ENCODE measurements around the gene TMEM91.

Gene TMEM91

DNA sequence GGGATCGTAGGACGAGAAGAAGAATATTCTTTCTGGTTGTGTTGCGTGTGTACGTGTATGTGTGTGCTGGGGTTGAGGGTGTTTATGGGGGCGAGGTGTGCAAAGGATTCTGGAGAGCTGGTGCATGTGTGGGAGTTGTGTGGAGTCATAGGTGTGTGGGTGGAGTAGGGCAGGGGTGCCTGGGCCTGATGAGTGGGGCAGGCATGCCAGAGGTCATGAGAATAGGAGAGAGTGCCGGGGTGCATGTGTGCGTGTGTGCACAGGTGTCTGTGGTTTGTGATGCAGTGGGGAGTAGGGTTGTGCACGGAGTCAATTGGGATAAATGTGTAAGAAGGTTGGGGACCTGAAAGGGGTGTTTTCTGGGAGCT, 649 bp downstream of the TMEM91 start:
- TF ChIP-seq TAF1 (IDR thresholded peaks at IDR 0.05; ENCODE audit: borderline replicate concordance, insufficient read depth, low read length) (no peak), POLR2AphosphoS5 (IDR thresholded peaks at IDR 0.05; ENCODE audit: low read depth, low read length) (no peak), FOXP2 (optimal IDR thresholded peaks at IDR 0.05; ENCODE audit: borderline replicate concordance, extremely low read depth, extremely low read length, insufficient read depth) (no peak), SIN3A (IDR thresholded peaks at IDR 0.05; ENCODE audit: borderline replicate concordance, insufficient read depth, low read length) (no peak)
- TF ChIP-seq, protein P1, sequence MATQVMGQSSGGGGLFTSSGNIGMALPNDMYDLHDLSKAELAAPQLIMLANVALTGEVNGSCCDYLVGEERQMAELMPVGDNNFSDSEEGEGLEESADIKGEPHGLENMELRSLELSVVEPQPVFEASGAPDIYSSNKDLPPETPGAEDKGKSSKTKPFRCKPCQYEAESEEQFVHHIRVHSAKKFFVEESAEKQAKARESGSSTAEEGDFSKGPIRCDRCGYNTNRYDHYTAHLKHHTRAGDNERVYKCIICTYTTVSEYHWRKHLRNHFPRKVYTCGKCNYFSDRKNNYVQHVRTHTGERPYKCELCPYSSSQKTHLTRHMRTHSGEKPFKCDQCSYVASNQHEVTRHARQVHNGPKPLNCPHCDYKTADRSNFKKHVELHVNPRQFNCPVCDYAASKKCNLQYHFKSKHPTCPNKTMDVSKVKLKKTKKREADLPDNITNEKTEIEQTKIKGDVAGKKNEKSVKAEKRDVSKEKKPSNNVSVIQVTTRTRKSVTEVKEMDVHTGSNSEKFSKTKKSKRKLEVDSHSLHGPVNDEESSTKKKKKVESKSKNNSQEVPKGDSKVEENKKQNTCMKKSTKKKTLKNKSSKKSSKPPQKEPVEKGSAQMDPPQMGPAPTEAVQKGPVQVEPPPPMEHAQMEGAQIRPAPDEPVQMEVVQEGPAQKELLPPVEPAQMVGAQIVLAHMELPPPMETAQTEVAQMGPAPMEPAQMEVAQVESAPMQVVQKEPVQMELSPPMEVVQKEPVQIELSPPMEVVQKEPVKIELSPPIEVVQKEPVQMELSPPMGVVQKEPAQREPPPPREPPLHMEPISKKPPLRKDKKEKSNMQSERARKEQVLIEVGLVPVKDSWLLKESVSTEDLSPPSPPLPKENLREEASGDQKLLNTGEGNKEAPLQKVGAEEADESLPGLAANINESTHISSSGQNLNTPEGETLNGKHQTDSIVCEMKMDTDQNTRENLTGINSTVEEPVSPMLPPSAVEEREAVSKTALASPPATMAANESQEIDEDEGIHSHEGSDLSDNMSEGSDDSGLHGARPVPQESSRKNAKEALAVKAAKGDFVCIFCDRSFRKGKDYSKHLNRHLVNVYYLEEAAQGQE (IDR thresholded peaks at IDR 0.05; ENCODE audit: insufficient read depth in 1 of 2, low read depth in 2 of 2, low read length in 2 of 2), result no peak

DNA sequence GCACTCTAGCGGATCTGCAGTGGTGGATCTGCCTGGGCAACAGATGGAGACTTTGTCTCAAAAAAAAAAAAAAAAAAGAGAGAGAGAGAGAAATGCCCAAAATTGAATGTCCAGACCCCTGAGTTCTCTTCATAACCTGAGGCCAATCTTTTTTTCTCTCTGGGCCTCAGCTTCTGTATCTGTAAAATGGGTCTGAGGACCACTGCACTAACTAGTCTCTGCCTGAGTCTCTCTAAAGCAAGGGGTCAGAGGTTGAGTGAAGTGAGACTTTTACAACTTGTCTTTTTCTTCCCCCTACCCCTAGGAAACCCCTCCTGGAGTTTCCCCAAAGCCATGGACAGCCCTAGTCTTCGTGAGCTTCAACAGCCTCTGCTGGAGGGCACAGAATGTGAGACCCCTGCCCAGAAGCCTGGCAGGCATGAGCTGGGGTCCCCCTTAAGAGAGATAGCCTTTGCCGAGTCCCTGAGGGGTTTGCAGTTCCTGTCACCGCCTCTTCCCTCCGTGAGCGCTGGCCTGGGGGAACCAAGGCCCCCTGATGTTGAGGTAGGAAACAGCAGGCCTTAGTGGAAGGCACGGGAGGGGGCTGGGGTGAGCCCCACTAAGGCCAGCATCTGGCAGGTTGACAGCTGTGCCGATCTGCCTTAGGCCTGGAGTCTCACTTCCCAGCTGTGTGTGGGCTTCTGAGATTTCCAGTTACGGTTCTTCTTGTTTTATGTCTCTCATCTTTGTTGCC, 1.8 kb downstream of the TMEM91 start:
- TF ChIP-seq FOXP2 (optimal IDR thresholded peaks at IDR 0.05; ENCODE audit: borderline replicate concordance, extremely low read depth, extremely low read length, insufficient read depth) (no peak), TAF1 (IDR thresholded peaks at IDR 0.05; ENCODE audit: borderline replicate concordance, insufficient read depth, low read length) (no peak), SIN3A (IDR thresholded peaks at IDR 0.05; ENCODE audit: borderline replicate concordance, insufficient read depth, low read length) (no peak), POLR2AphosphoS5 (IDR thresholded peaks at IDR 0.05; ENCODE audit: low read depth, low read length) (no peak)
- TF ChIP-seq, protein P1 (IDR thresholded peaks at IDR 0.05; ENCODE audit: insufficient read depth in 1 of 2, low read depth in 2 of 2, low read length in 2 of 2), result no peak

DNA sequence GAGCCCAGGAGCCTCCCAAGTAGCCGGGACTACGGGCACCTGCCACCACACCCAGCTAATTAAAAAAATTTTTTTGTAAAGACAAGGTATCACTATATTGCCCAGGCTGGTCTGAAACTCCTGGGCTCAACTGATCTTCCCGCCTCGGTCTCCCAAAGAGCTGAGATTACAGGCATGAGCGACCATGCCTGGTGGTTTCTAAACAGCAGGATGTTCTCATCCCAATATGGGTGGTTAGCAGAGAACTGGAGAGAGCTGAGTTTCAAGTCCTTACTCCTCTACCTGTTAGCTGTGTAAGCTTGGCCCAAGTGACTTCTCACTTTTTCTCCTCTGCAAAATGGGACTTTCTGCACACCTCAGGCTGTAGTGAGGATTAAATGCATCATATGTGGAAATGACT, 8.0 kb downstream of the TMEM91 start:
- TF ChIP-seq TAF1 (IDR thresholded peaks at IDR 0.05; ENCODE audit: borderline replicate concordance, insufficient read depth, low read length) (no peak), SIN3A (IDR thresholded peaks at IDR 0.05; ENCODE audit: borderline replicate concordance, insufficient read depth, low read length) (no peak), POLR2AphosphoS5 (IDR thresholded peaks at IDR 0.05; ENCODE audit: low read depth, low read length) (no peak), FOXP2 (optimal IDR thresholded peaks at IDR 0.05; ENCODE audit: borderline replicate concordance, extremely low read depth, extremely low read length, insufficient read depth) (no peak)
- TF ChIP-seq, protein P1 (IDR thresholded peaks at IDR 0.05; ENCODE audit: insufficient read depth in 1 of 2, low read depth in 2 of 2, low read length in 2 of 2), result no peak

DNA sequence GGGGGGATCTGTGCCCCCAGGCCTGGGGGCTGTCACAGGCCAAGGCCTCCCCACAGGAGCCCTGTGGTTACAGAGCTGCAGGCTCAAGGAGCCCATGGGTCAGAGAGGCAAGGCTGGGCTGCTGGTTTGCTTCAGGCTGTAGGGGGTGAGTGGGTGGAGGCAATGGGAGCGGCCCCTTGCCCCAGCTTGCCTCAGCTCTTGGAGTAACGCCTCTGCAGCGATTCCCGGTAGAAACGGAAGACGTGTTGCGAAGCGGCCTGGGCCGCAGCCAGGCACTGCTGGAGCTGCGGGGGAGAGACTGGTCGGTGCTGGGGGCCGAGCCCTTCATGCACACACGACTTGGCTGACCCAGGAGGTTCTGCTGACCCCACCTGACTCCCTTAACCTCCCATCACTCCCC, 10.1 kb downstream of the TMEM91 start:
- peak; percentile 92 for TF ChIP-seq FOXP2 (optimal IDR thresholded peaks at IDR 0.05; ENCODE audit: borderline replicate concordance, extremely low read depth, extremely low read length, insufficient read depth)
- TF ChIP-seq, protein P1 (IDR thresholded peaks at IDR 0.05; ENCODE audit: insufficient read depth in 1 of 2, low read depth in 2 of 2, low read length in 2 of 2), result no peak

DNA sequence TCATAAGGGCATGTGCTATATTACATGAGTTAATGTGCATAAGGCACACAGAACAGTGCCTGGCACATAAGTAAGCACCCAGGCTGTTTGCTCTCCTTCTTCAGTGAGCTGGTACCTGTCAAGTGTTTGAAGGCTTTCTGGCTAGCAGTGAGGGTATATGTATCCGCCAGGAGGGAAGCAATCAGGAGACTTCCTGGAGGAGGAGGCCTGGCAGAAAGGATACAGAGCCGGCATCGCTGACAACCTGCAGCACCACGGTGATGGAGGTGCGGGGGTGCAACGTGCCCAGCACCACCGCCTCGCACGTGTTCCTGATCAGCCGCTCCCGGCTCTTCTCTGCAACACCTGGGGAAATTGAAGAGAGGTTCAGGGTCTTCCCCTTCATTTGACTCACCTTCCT, 15.3 kb downstream of the TMEM91 start:
- TF ChIP-seq, protein P1 (IDR thresholded peaks at IDR 0.05; ENCODE audit: insufficient read depth in 1 of 2, low read depth in 2 of 2, low read length in 2 of 2), result no peak
- TF ChIP-seq SIN3A (IDR thresholded peaks at IDR 0.05; ENCODE audit: borderline replicate concordance, insufficient read depth, low read length) (no peak), TAF1 (IDR thresholded peaks at IDR 0.05; ENCODE audit: borderline replicate concordance, insufficient read depth, low read length) (no peak), POLR2AphosphoS5 (IDR thresholded peaks at IDR 0.05; ENCODE audit: low read depth, low read length) (no peak), FOXP2 (optimal IDR thresholded peaks at IDR 0.05; ENCODE audit: borderline replicate concordance, extremely low read depth, extremely low read length, insufficient read depth) (no peak)

Data from PFSK-1 (cell line).